ENCODE measurements around the gene PAEP.

Gene PAEP

GRCh38 chr9:135582541-135582940 lies 21.0 kb downstream of the PAEP start:
- Histone ChIP-seq H3K4me1 (ENCODE audit: control insufficient read depth in 1 of 2, insufficient read depth in 1 of 2, low read depth in 1 of 2, low read length in 1 of 2) (no peaks in the 10 kb centered on the region), H3K27me3 (no peaks in the 10 kb centered on the region), H3K9me3 (no peaks in the 10 kb centered on the region), H3K4me3 (ENCODE audit: low read depth in 1 of 2, low read length in 1 of 2) (no peak overlapping the region), H3K27ac (no peak overlapping the region), H3K36me3 (no peaks in the 10 kb centered on the region)
- TF ChIP-seq CTCF (IDR thresholded peaks at IDR 0.05), result no peak

- Histone ChIP-seq H3K36me3 (no peaks in the 10 kb centered on the region), H3K4me1 (ENCODE audit: control insufficient read depth in 1 of 2, insufficient read depth in 1 of 2, low read depth in 1 of 2, low read length in 1 of 2) (no peaks in the 10 kb centered on the region), H3K27me3 (no peaks in the 10 kb centered on the region), H3K27ac (no peak overlapping the region), H3K4me3 (ENCODE audit: low read depth in 1 of 2, low read length in 1 of 2) (no peak overlapping the region), H3K9me3 (no peaks in the 10 kb centered on the region)
- no peak for TF ChIP-seq CTCF (IDR thresholded peaks at IDR 0.05)
These were observed 21.6 kb downstream of the PAEP start for GRCh38 chr9:135582966-135583687.

GRCh38 chr9:135583688-135584011 lies 22.1 kb downstream of the PAEP start:
- Histone ChIP-seq H3K9me3 (no peaks in the 10 kb centered on the region), H3K27ac (no peak overlapping the region), H3K36me3 (no peaks in the 10 kb centered on the region), H3K27me3 (no peaks in the 10 kb centered on the region), H3K4me1 (ENCODE audit: control insufficient read depth in 1 of 2, insufficient read depth in 1 of 2, low read depth in 1 of 2, low read length in 1 of 2) (no peaks in the 10 kb centered on the region), H3K4me3 (ENCODE audit: low read depth in 1 of 2, low read length in 1 of 2) (no peak overlapping the region)
- no peak for TF ChIP-seq CTCF (IDR thresholded peaks at IDR 0.05)

- H3K36me3 ChIP-seq, result no peaks in the 10 kb centered on the region
- no peaks in the 10 kb centered on the region for H3K4me1 ChIP-seq (ENCODE audit: control insufficient read depth in 1 of 2, insufficient read depth in 1 of 2, low read depth in 1 of 2, low read length in 1 of 2)
- H3K9me3 ChIP-seq, result no peaks in the 10 kb centered on the region
- H3K27ac ChIP-seq, result no peak overlapping the region
- TF ChIP-seq CTCF (IDR thresholded peaks at IDR 0.05), result no peak
- H3K27me3 ChIP-seq, result no peaks in the 10 kb centered on the region
- H3K4me3 ChIP-seq (ENCODE audit: low read depth in 1 of 2, low read length in 1 of 2), result no peak overlapping the region
These were observed 22.8 kb downstream of the PAEP start for GRCh38 chr9:135584371-135584770.

- Histone ChIP-seq H3K4me3 (ENCODE audit: low read depth in 1 of 2, low read length in 1 of 2) (no peak overlapping the region), H3K27me3 (no peaks in the 10 kb centered on the region), H3K9me3 (no peaks in the 10 kb centered on the region), H3K36me3 (no peaks in the 10 kb centered on the region), H3K4me1 (ENCODE audit: control insufficient read depth in 1 of 2, insufficient read depth in 1 of 2, low read depth in 1 of 2, low read length in 1 of 2) (no peaks in the 10 kb centered on the region), H3K27ac (no peak overlapping the region)
- TF ChIP-seq CTCF (IDR thresholded peaks at IDR 0.05), result no peak
These were observed 23.4 kb downstream of the PAEP start for GRCh38 chr9:135584934-135585333.
